Activated CD4-positive, CD25-positive, alpha-beta regulatory T cell treated with anti-CD3 and anti-CD28 coated beads, Interleukin-2, amount 50 U/mL, for 24 hours (primary cell): Measurements from ENCODE around the gene MTSS2.
A peak's percentile ranks its signal among the peaks of the same experiment; 100 is the strongest.

ENCODE experiments used
- ATAC-seq, 2 donors: fragments of 150-1000 bp; cut with Tn5 transposase; one replicate each; pipeline ENCODE4 v1.10.0; 2021; ENCODE audit warnings: mild to moderate bottlenecking in 1 of 2, moderate library complexity in 1 of 2

The MTSS2 gene

GRCh38 chr16:70670175-70670574, 15.7 kb downstream of the MTSS2 start:
- ATAC-seq: no peak

- no peak for ATAC-seq
Measured at GRCh38 chr16:70665806-70666735, 19.8 kb downstream of the MTSS2 start.

- no peak for ATAC-seq
Measured at GRCh38 chr16:70665113-70665694, 20.6 kb downstream of the MTSS2 start.

GRCh38 chr16:70664325-70665112, 21.3 kb downstream of the MTSS2 start:
- no peak for ATAC-seq

GRCh38 chr16:70663524-70664324, 22.1 kb downstream of the MTSS2 start:
- no peak for ATAC-seq

- ATAC-seq: no peak
Measured at GRCh38 chr16:70662991-70663523, 22.8 kb downstream of the MTSS2 start.

GRCh38 chr16:70661918-70662641, 23.8 kb downstream of the MTSS2 start:
- no peak for ATAC-seq

- no peak for ATAC-seq
Measured at GRCh38 chr16:70661534-70661917, 24.3 kb downstream of the MTSS2 start.

- no peak for ATAC-seq
Measured at GRCh38 chr16:70660672-70661350, 25.0 kb downstream of the MTSS2 start.

GRCh38 chr16:70659953-70660671, 25.7 kb downstream of the MTSS2 start:
- no peak for ATAC-seq

- no peak for ATAC-seq
Measured at GRCh38 chr16:70659546-70659945, 26.3 kb downstream of the MTSS2 start.

- ATAC-seq: no peak
Measured at GRCh38 chr16:70658921-70659320, 26.9 kb downstream of the MTSS2 start.

GRCh38 chr16:70657956-70658355, 27.9 kb downstream of the MTSS2 start:
- no peak for ATAC-seq

GRCh38 chr16:70656712-70657263, 29.1 kb downstream of the MTSS2 start:
- no peak for ATAC-seq

- no peak for ATAC-seq
Measured at GRCh38 chr16:70656065-70656711, 29.7 kb downstream of the MTSS2 start.

GRCh38 chr16:70653809-70654771, 31.8 kb downstream of the MTSS2 start:
- peak; percentile 55 to 68 for ATAC-seq

GRCh38 chr16:70653406-70653805, 32.4 kb downstream of the MTSS2 start:
- no peak for ATAC-seq

GRCh38 chr16:70652322-70652721, 33.5 kb downstream of the MTSS2 start:
- no peak for ATAC-seq
